GM19467 (cell line): ENCODE data around the gene TLE2.

Experiments
- ATAC-seq: cut with Tn5 transposase; IDR thresholded peaks from one replicate; pipeline ENCODE4 v1.9.1; 2021; ENCODE audit warnings: mild to moderate bottlenecking, moderate library complexity; ENCODE audit not compliant: unreplicated experiment

The TLE2 gene

GRCh38 chr19:2963122-2963521 lies 66.0 kb downstream of the TLE2 start:
- no peak for ATAC-seq

- no peak for ATAC-seq
Observed at GRCh38 chr19:2962018-2962670, 66.9 kb downstream of the TLE2 start.

- no peak for ATAC-seq
Observed at GRCh38 chr19:2960120-2960519, 69.0 kb downstream of the TLE2 start.

- ATAC-seq = no peak
Observed at GRCh38 chr19:2957160-2957559, 71.9 kb downstream of the TLE2 start.

- no peak for ATAC-seq
Observed at GRCh38 chr19:2952953-2953481, 76.1 kb downstream of the TLE2 start.

GRCh38 chr19:2950286-2951124 lies 78.6 kb downstream of the TLE2 start:
- ATAC-seq = peak; percentile 92

GRCh38 chr19:2949939-2950285 lies 79.2 kb downstream of the TLE2 start:
- ATAC-seq = peak; percentile 7
